IPS-20b (cell line): ENCODE data around the gene BPIFB6.

Experiments used
- H3K27ac ChIP-seq: one replicate; pipeline ENCODE4 v1.5.1; 2013; ENCODE audit warnings: low read length
- H3K27me3 ChIP-seq: 2 replicates; pipeline ENCODE4 v1.6.1; 2013; ENCODE audit warnings: mild to moderate bottlenecking, low read length, inconsistent platforms; ENCODE audit not compliant: insufficient read depth
- H3K36me3 ChIP-seq: 2 replicates; pipeline ENCODE4 v1.6.1; 2013; ENCODE audit warnings: low read depth, mild to moderate bottlenecking, inconsistent platforms, low read length, moderate library complexity; ENCODE audit not compliant: insufficient read depth
- H3K4me1 ChIP-seq: 2 replicates; pipeline ENCODE4 v1.6.1; 2013; ENCODE audit warnings: mild to moderate bottlenecking, control low read depth, inconsistent platforms, low read length, moderate library complexity; ENCODE audit not compliant: insufficient read depth
- H3K4me3 ChIP-seq: 2 replicates; pipeline ENCODE4 v1.5.1; 2013; ENCODE audit warnings: mild to moderate bottlenecking, low read length, inconsistent platforms
- H3K9ac ChIP-seq: 2 replicates; pipeline ENCODE4 v1.6.1; 2013; ENCODE audit warnings: low read depth, mild to moderate bottlenecking, inconsistent platforms, low read length, moderate library complexity
- H3K9me3 ChIP-seq: 2 replicates; pipeline ENCODE4 v1.6.1; 2013; ENCODE audit warnings: mild to moderate bottlenecking, low read depth, low read length, inconsistent platforms; ENCODE audit not compliant: insufficient read depth

The BPIFB6 gene

GRCh38 chr20:33093582-33093981, 62.1 kb downstream of the BPIFB6 start:
- H3K27me3 ChIP-seq, result no peaks in the 10 kb centered on the region
- H3K9ac ChIP-seq, result no peak overlapping the region
- no peaks in the 10 kb centered on the region for H3K9me3 ChIP-seq
- H3K27ac ChIP-seq, result no peak overlapping the region
- no peaks in the 10 kb centered on the region for H3K36me3 ChIP-seq
- no peak overlapping the region for H3K4me3 ChIP-seq
- no peaks in the 10 kb centered on the region for H3K4me1 ChIP-seq
